Neutrophil (primary cell): ENCODE results near the gene RRBP1.

Experiments
- H3K27ac ChIP-seq: fragments of 200-600 bp; sonication (generic); 2 replicates; pipeline ENCODE4 v1.5.1; 2016; ENCODE audit warnings: mild to moderate bottlenecking, moderate library complexity
- H3K27me3 ChIP-seq: fragments of 200-600 bp; sonication (generic); 2 replicates; pipeline ENCODE4 v1.6.0; 2016; ENCODE audit warnings: mild to moderate bottlenecking
- H3K36me3 ChIP-seq: fragments of 200-600 bp; sonication (generic); 2 replicates; pipeline ENCODE4 v1.5.1; 2017
- H3K4me1 ChIP-seq, 2 experiments: fragments of 200-600 bp in 1 of 2; sonication (generic) in 1 of 2; 1 replicate in 1 of 2; 2 replicates in 1 of 2; pipeline versions ENCODE4 v1.5.1 to v1.6.1; 2013 to 2016; ENCODE audit warnings: low read depth in 1 of 2, low read length in 1 of 2, mild to moderate bottlenecking in 1 of 2, moderate library complexity in 1 of 2; ENCODE audit not compliant: control insufficient read depth in 1 of 2, insufficient read depth in 1 of 2
- H3K4me3 ChIP-seq, 2 experiments: fragments of 200-600 bp in 1 of 2; sonication (generic) in 1 of 2; 1 replicate in 1 of 2; 2 replicates in 1 of 2; pipeline ENCODE4 v1.5.1; 2013 to 2016; ENCODE audit warnings: low read depth in 1 of 2, low read length in 1 of 2, mild to moderate bottlenecking in 1 of 2, moderate library complexity in 1 of 2
- H3K9me3 ChIP-seq: fragments of 200-600 bp; sonication (generic); 2 replicates; pipeline ENCODE4 v1.5.1; 2016
- CTCF ChIP-seq: fragments of 200-600 bp; sonication (generic); IDR thresholded peaks from 2 replicates; pipeline ENCODE4 v1.5.1; 2016; ENCODE audit warnings: antibody characterized with exemption

RRBP1 gene

DNA sequence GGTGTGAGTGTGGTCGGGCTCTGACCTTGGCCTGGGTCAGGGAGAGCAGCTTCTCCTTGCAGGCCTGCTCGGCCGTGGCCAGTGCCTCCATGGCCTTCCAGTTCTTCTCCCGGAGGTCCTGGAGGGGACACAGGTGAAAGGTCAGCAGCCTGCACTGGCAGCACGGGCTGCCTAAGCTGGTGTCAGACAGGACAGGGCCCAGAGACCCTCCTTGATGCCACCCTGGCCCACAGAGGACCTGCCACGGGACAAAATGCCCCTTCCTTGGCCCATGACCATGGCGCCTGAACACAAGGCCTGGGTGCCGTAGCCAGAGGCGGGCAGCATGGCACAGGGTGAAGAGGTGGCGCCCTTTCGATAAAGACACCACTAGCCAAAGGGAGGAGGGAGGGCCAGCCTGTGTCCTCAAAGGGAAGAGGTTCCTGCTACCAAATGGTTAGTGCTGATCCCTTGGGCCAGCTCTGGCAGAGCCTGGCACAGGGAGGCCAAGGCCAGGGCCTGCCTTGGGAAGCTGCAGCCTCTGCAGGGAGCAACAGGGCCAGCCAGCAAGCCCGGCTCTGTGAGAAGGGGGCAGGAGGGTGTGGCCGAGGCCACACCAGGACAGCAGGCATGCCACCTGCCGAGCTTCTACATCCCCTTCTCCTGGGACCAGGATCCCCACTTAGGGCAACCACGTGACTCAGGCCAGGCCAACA is 57.3 kb downstream of the RRBP1 start:
- peaks cover 9 to 11% of the 10 kb centered on the region in 2 experiments for H3K4me1 ChIP-seq
- peaks cover 96% of the 10 kb centered on the region for H3K36me3 ChIP-seq
- no peaks in the 10 kb centered on the region for H3K9me3 ChIP-seq
- no peak overlapping the region for H3K4me3 ChIP-seq
- no peaks in the 10 kb centered on the region for H3K27me3 ChIP-seq
- no peak for TF ChIP-seq CTCF
- no peak overlapping the region for H3K27ac ChIP-seq

DNA sequence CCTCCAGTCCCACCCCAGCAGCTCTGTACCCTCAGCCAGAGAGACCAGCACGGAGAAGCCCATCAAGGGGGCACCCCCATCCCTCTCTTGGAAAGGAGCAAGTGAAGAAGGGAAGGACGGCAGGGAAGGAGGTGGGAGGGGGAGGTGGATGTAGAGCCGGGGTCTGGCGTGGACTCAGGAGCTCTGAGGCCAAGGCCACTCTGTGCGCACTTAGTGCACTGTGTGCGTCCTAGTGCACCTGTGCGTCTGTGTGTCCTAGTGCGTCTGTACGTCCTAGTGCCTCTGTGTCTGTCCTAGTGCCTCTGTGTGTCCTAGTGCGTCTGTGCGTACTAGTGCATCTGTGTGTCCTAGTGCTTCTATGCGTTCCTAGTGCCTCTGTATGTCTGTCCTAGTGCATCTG is 58.0 kb downstream of the RRBP1 start:
- Histone ChIP-seq H3K27me3 (no peaks in the 10 kb centered on the region), H3K4me1 (peaks cover 9 to 11% of the 10 kb centered on the region in 2 experiments), H3K9me3 (no peaks in the 10 kb centered on the region), H3K27ac (no peak overlapping the region), H3K36me3 (peaks cover 96% of the 10 kb centered on the region), H3K4me3 (no peak overlapping the region)
- no peak for TF ChIP-seq CTCF

- Histone ChIP-seq H3K36me3 (peaks cover 97% of the 10 kb centered on the region), H3K27ac (no peak overlapping the region), H3K4me3 (no peak overlapping the region), H3K4me1 (peaks cover 6 to 11% of the 10 kb centered on the region in 2 experiments), H3K27me3 (no peaks in the 10 kb centered on the region), H3K9me3 (no peaks in the 10 kb centered on the region)
- TF ChIP-seq CTCF, result no peak
Measured at GRCh38 chr20:17622851-17623508, 59.1 kb downstream of the RRBP1 start.

GRCh38 chr20:17622086-17622850 is 59.8 kb downstream of the RRBP1 start:
- no peaks in the 10 kb centered on the region for H3K9me3 ChIP-seq
- peaks cover 5 to 6% of the 10 kb centered on the region in 2 experiments for H3K4me1 ChIP-seq
- H3K36me3 ChIP-seq, result peaks cover 100% of the 10 kb centered on the region
- no peak for TF ChIP-seq CTCF
- H3K27ac ChIP-seq, result no peak overlapping the region
- no peaks in the 10 kb centered on the region for H3K27me3 ChIP-seq
- H3K4me3 ChIP-seq, result no peak overlapping the region

- TF ChIP-seq CTCF, result no peak
- Histone ChIP-seq H3K27ac (no peak overlapping the region), H3K36me3 (peaks cover 100% of the 10 kb centered on the region), H3K27me3 (no peaks in the 10 kb centered on the region), H3K4me1 (peaks cover 8 to 9% of the 10 kb centered on the region in 2 experiments), H3K9me3 (no peaks in the 10 kb centered on the region), H3K4me3 (no peak overlapping the region)
Measured at GRCh38 chr20:17621229-17621968, 60.6 kb downstream of the RRBP1 start.
